ENCODE measurements around the gene S100A5. TPM values are rescaled to one million over a fixed set of nuclear protein-coding genes. Genes with fewer than 3 reads are reported as not detected.

Gene S100A5
- total and polyA plus RNA-seq, 7 donors: not detected

DNA sequence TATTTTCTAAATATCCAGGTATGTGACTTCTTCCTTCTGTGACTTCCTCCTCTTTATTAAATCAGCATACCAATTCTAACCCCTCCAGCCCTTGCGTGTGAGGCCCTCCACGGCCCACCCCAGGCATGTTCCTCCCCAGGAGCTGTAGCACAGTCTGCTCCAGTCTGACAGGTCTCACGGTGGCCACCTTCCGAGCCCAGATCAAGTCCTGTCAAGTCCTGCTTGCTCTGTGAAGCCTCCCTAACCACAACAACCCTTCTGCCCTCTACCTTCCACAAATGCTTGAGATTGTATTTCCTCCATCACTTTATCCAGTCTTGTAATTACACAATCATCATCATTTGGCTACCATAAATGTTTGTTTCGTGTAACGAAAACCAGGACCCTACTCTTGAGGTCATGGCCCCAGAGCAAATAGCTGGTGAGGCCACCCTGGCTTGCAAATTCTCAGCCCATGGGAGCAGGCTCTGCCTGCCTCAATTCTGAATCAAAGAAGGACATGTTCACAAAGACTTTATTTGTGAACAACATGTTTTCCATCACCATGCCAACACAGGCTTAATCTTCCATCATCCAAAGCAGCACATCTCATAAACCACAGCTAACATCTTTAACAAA is 47.3 kb downstream of the S100A5 start:
- 83 to 90% (median 89%) methylated on average over 6 of the region's 6 CpGs for WGBS, 3 donors
- DNase-seq: no peak
- Histone ChIP-seq H3K9me3 (no peaks in the 10 kb centered on the region), H3K27ac (no peak overlapping the region), H3K4me3 (no peak overlapping the region), H3K36me3 (ENCODE audit: insufficient read depth in 1 of 2, low read depth in 1 of 2) (no peaks in the 10 kb centered on the region), H3K4me1 (peaks cover 15% of the 10 kb centered on the region), H3K27me3 (ENCODE audit: insufficient read depth in 3 of 3, low read length in 2 of 3) (peaks cover 0 to 3% (median 0%) of the 10 kb centered on the region in 3 donors)
- intact Hi-C loops (cut with DNase I): no loop called here
- no peak for ATAC-seq
- TF ChIP-seq, protein P1, sequence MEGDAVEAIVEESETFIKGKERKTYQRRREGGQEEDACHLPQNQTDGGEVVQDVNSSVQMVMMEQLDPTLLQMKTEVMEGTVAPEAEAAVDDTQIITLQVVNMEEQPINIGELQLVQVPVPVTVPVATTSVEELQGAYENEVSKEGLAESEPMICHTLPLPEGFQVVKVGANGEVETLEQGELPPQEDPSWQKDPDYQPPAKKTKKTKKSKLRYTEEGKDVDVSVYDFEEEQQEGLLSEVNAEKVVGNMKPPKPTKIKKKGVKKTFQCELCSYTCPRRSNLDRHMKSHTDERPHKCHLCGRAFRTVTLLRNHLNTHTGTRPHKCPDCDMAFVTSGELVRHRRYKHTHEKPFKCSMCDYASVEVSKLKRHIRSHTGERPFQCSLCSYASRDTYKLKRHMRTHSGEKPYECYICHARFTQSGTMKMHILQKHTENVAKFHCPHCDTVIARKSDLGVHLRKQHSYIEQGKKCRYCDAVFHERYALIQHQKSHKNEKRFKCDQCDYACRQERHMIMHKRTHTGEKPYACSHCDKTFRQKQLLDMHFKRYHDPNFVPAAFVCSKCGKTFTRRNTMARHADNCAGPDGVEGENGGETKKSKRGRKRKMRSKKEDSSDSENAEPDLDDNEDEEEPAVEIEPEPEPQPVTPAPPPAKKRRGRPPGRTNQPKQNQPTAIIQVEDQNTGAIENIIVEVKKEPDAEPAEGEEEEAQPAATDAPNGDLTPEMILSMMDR (IDR thresholded peaks at IDR 0.05): no peak

- H3K4me1 ChIP-seq: peaks cover 15% of the 10 kb centered on the region
- peak overlapping the region; percentile 87 for H3K27ac ChIP-seq
- peak; percentile 82 to 89 for DNase-seq
- peak; percentile 86 to 90 (median 88) for ATAC-seq
- no peaks in the 10 kb centered on the region for H3K27me3 ChIP-seq (ENCODE audit: insufficient read depth in 3 of 3, low read length in 2 of 3)
- TF ChIP-seq, protein P1 (IDR thresholded peaks at IDR 0.05): no peak
- H3K36me3 ChIP-seq (ENCODE audit: insufficient read depth in 1 of 2, low read depth in 1 of 2): no peaks in the 10 kb centered on the region
- intact Hi-C loops (cut with DNase I): no loop called here
- H3K4me3 ChIP-seq: peak overlapping the region; percentile 35
- 19 to 24% (median 20%) methylated on average over 12 of the region's 12 CpGs for WGBS, 3 donors
- H3K9me3 ChIP-seq: no peaks in the 10 kb centered on the region
Observed at GRCh38 chr1:153490272-153491051, 50.3 kb downstream of the S100A5 start.

GRCh38 chr1:153488731-153489130 is 52.0 kb downstream of the S100A5 start:
- Histone ChIP-seq H3K4me3 (no peak overlapping the region), H3K27ac (peak overlapping the region; percentile 78), H3K36me3 (ENCODE audit: insufficient read depth in 1 of 2, low read depth in 1 of 2) (no peaks in the 10 kb centered on the region), H3K9me3 (no peaks in the 10 kb centered on the region), H3K27me3 (ENCODE audit: insufficient read depth in 3 of 3, low read length in 2 of 3) (no peaks in the 10 kb centered on the region), H3K4me1 (peaks cover 15% of the 10 kb centered on the region)
- peak in 1 of 2 donors; percentile 27 for DNase-seq
- 9 to 12% (median 12%) methylated on average over 4 of the region's 4 CpGs for WGBS, 3 donors
- TF ChIP-seq, protein P1 (IDR thresholded peaks at IDR 0.05): no peak
- intact Hi-C loops (cut with DNase I): no loop called here
- ATAC-seq: peak; percentile 16 to 57 (median 56)

DNA sequence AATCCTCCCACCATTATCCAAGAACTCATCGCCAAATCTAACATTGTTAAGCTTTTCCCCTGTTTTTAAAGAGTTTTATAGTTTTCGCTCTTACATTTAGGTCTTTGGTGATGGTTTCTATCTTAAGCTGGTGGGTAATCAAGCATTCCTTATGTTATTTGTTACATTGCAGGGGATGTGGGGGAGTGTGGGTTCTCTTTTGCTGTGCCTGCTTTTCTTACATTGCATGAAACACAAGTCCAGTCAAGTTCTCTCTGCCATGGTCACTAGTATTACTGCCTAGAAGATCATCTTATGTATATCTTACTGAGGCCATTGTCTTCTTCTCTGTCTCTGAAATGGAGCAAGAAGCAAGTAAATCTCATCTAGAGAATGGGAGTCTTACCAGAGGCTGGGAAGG is 53.0 kb downstream of the S100A5 start:
- H3K4me1 ChIP-seq: peaks cover 15% of the 10 kb centered on the region
- 97 to 100% (median 98%) methylated on average over 2 of the region's 2 CpGs for WGBS, 3 donors
- DNase-seq (no peak), ATAC-seq (no peak)
- H3K27ac ChIP-seq: no peak overlapping the region
- intact Hi-C loops (cut with DNase I): no loop called here
- H3K4me3 ChIP-seq: no peak overlapping the region
- TF ChIP-seq, protein P1 (IDR thresholded peaks at IDR 0.05): no peak
- no peaks in the 10 kb centered on the region for H3K9me3 ChIP-seq
- H3K36me3 ChIP-seq (ENCODE audit: insufficient read depth in 1 of 2, low read depth in 1 of 2): no peaks in the 10 kb centered on the region
- peaks cover 0 to under 1% (median 0%) of the 10 kb centered on the region in 3 donors for H3K27me3 ChIP-seq (ENCODE audit: insufficient read depth in 3 of 3, low read length in 2 of 3)

Other genes starting within 250 kb of the S100A5 start
- gene PGLYRP3, start 228.0 kb downstream of the S100A5 start, total RNA-seq: not detected
- gene PGLYRP3, start 228.0 kb downstream of the S100A5 start, polyA plus RNA-seq: not detected
- gene PGLYRP4, start 192.1 kb downstream of the S100A5 start, total RNA-seq: not detected
- gene PGLYRP4, start 192.1 kb downstream of the S100A5 start, polyA plus RNA-seq: not detected
- gene S100A9, start 183.1 kb downstream of the S100A5 start, total RNA-seq: 10 to 100 TPM; 26.4 to 60.3 (median 52.2) TPM
- gene S100A9, start 183.1 kb downstream of the S100A5 start, polyA plus RNA-seq: 100 to 1,000 TPM in 1 of 3 donors, 10 to 100 TPM in 2; 38.8 to 111 (median 46.1) TPM
- 1 to 10 TPM; 1.2 to 2.8 (median 1.8) TPM for gene S100A12, start 165.3 kb downstream of the S100A5 start, total RNA-seq
- 1 to 10 TPM in 2 of 3 donors, under 1 TPM in 1; 0.40 to 3.5 (median 1.0) TPM for gene S100A12, start 165.3 kb downstream of the S100A5 start, polyA plus RNA-seq
- gene S100A8, start 149.9 kb downstream of the S100A5 start, total RNA-seq: 10 to 100 TPM; 26.0 to 57.0 (median 33.5) TPM
- gene S100A8, start 149.9 kb downstream of the S100A5 start, polyA plus RNA-seq: 10 to 100 TPM; 16.8 to 30.6 (median 25.2) TPM
- not detected for gene S100A7A, start 124.4 kb downstream of the S100A5 start, total RNA-seq
- gene S100A7A, start 124.4 kb downstream of the S100A5 start, polyA plus RNA-seq: not detected
- under 1 TPM in 1 of 4 donors, not detected in 3; 0.60 TPM for gene S100A7, start 80.3 kb downstream of the S100A5 start, total RNA-seq
- not detected for gene S100A7, start 80.3 kb downstream of the S100A5 start, polyA plus RNA-seq
- 100 to 1,000 TPM in 3 of 4 donors, 10 to 100 TPM in 1; 78.5 to 420 (median 150) TPM for gene S100A6, start 4.9 kb downstream of the S100A5 start, total RNA-seq
- gene S100A6, start 4.9 kb downstream of the S100A5 start, polyA plus RNA-seq: 100 to 1,000 TPM; 295 to 506 (median 467) TPM
- gene S100A4, start 4.9 kb upstream of the S100A5 start, total RNA-seq: 10 to 100 TPM; 27.0 to 54.7 (median 47.3) TPM
- gene S100A4, start 4.9 kb upstream of the S100A5 start, polyA plus RNA-seq: 100 to 1,000 TPM in 1 of 3 donors, 10 to 100 TPM in 2; 75.2 to 155 (median 83.6) TPM
- 1 to 10 TPM in 2 of 4 donors, under 1 TPM in 2; 0.34 to 5.5 (median 0.86) TPM for gene S100A3, start 8.3 kb upstream of the S100A5 start, total RNA-seq
- gene S100A3, start 8.3 kb upstream of the S100A5 start, polyA plus RNA-seq: 1 to 10 TPM in 2 of 3 donors, under 1 TPM in 1; 0.77 to 6.6 (median 3.4) TPM
- gene S100A2, start 24.9 kb upstream of the S100A5 start, total RNA-seq: 1 to 10 TPM in 3 of 4 donors, under 1 TPM in 1; 0.86 to 10.0 (median 1.1) TPM
- 10 to 100 TPM in 1 of 3 donors, 1 to 10 TPM in 2; 1.1 to 15.4 (median 2.1) TPM for gene S100A2, start 24.9 kb upstream of the S100A5 start, polyA plus RNA-seq
- gene S100A16, start 72.2 kb upstream of the S100A5 start, total RNA-seq: 10 to 100 TPM; 23.3 to 57.2 (median 38.3) TPM
- gene S100A16, start 72.2 kb upstream of the S100A5 start, polyA plus RNA-seq: 100 to 1,000 TPM in 1 of 3 donors, 10 to 100 TPM in 2; 23.5 to 251 (median 38.1) TPM
- under 1 TPM in 1 of 4 donors, not detected in 3; 0.22 TPM for gene S100A14, start 75.4 kb upstream of the S100A5 start, total RNA-seq
- gene S100A14, start 75.4 kb upstream of the S100A5 start, polyA plus RNA-seq: under 1 TPM; 0.38 to 0.48 (median 0.39) TPM
- gene S100A13, start 86.6 kb upstream of the S100A5 start, total RNA-seq: 100 to 1,000 TPM in 2 of 4 donors, 10 to 100 TPM in 2; 72.4 to 199 (median 106) TPM
- 100 to 1,000 TPM in 2 of 3 donors, 10 to 100 TPM in 1; 79.6 to 159 (median 133) TPM for gene S100A13, start 86.6 kb upstream of the S100A5 start, polyA plus RNA-seq
- 1,000 to 10,000 TPM in 3 of 4 donors, 100 to 1,000 TPM in 1; 785 to 1,205 (median 1,028) TPM for gene S100A1, start 87.5 kb upstream of the S100A5 start, total RNA-seq
- 1,000 to 10,000 TPM in 1 of 3 donors, 100 to 1,000 TPM in 2; 370 to 1,423 (median 918) TPM for gene S100A1, start 87.5 kb upstream of the S100A5 start, polyA plus RNA-seq
- gene CHTOP, start 93.1 kb upstream of the S100A5 start, total RNA-seq: 10 to 100 TPM; 71.1 to 87.7 (median 80.2) TPM
- gene CHTOP, start 93.1 kb upstream of the S100A5 start, polyA plus RNA-seq: 100 to 1,000 TPM in 2 of 3 donors, 10 to 100 TPM in 1; 88.3 to 122 (median 111) TPM
- 10 to 100 TPM; 53.9 to 72.0 (median 58.5) TPM for gene SNAPIN, start 117.8 kb upstream of the S100A5 start, total RNA-seq
- gene SNAPIN, start 117.8 kb upstream of the S100A5 start, polyA plus RNA-seq: 100 to 1,000 TPM in 1 of 3 donors, 10 to 100 TPM in 2; 51.7 to 102 (median 60.4) TPM
- gene ILF2, start 130.1 kb upstream of the S100A5 start, total RNA-seq: 100 to 1,000 TPM in 1 of 4 donors, 10 to 100 TPM in 3; 71.7 to 102 (median 98.2) TPM
- gene ILF2, start 130.1 kb upstream of the S100A5 start, polyA plus RNA-seq: 100 to 1,000 TPM in 2 of 3 donors, 10 to 100 TPM in 1; 82.4 to 158 (median 142) TPM
- 10 to 100 TPM in 2 of 4 donors, 1 to 10 TPM in 2; 7.0 to 11.1 (median 8.7) TPM for gene NPR1, start 137.8 kb upstream of the S100A5 start, total RNA-seq
- 10 to 100 TPM in 1 of 3 donors, 1 to 10 TPM in 2; 4.5 to 10.4 (median 8.5) TPM for gene NPR1, start 137.8 kb upstream of the S100A5 start, polyA plus RNA-seq
- gene INTS3, start 187.1 kb upstream of the S100A5 start, total RNA-seq: 10 to 100 TPM; 17.8 to 29.0 (median 22.8) TPM
- 10 to 100 TPM; 11.3 to 24.3 (median 15.8) TPM for gene INTS3, start 187.1 kb upstream of the S100A5 start, polyA plus RNA-seq
- 1 to 10 TPM; 3.5 to 7.5 (median 5.8) TPM for gene SLC27A3, start 234.5 kb upstream of the S100A5 start, total RNA-seq
- gene SLC27A3, start 234.5 kb upstream of the S100A5 start, polyA plus RNA-seq: 10 to 100 TPM in 1 of 3 donors, 1 to 10 TPM in 2; 4.6 to 15.6 (median 5.2) TPM

All from psoas muscle (tissue), 8 donors.